ENCODE results near the gene PPP1CB. TPM values are rescaled to one million over a fixed set of nuclear protein-coding genes. Genes with fewer than 3 reads are reported as not detected.

Gene PPP1CB
- total and polyA plus RNA-seq, 10 of the 15 experiments (the other 5 are each of a cell fraction or from before 2014, with no cell fraction given): 37.5 to 176 (median 84.9) TPM

DNA sequence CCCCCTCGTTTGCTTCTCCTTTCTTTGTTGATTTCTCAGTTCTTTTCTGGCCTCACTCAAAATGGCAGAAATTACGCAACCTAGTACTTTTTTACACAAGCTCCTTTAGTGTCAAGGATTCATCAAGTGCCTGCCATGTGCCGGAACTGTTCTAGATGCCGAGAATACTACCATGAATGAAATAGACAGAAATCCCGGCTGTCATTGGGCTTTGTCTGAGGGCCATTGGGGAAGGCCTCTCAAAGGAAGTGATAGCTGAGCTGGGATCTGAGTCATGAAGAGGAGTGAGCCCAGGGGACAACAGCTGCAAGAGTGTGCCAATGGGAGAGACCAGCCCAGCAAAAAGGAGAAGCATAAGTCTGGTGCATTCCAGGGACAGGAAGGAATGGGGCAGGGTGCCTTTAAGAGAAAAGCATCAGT, 34.3 kb upstream of the PPP1CB start:
- Histone ChIP-seq H3K4me2 (ENCODE audit: control insufficient read depth, insufficient read depth) (no peak overlapping the region), H3K4me1 (ENCODE audit: control insufficient read depth, insufficient read depth, low read length) (peaks cover 2% of the 10 kb centered on the region; the same call in 1 of the 2 replicates), H3K36me3 (ENCODE audit: control insufficient read depth in 2 of 2, insufficient read depth in 2 of 2, low read length in 1 of 2) (no peaks in the 10 kb centered on the region), H2AFZ (ENCODE audit: control insufficient read depth, low read depth, low read length) (peak overlapping the region; percentile 51), H3K27me3 (replicated peaks in 1 of 2; ENCODE audit: control insufficient read depth in 2 of 2, insufficient read depth in 2 of 2, low read length in 1 of 2) (no peaks in the 10 kb centered on the region), H4K20me1 (ENCODE audit: control insufficient read depth, insufficient read depth) (no peaks in the 10 kb centered on the region), H3K27ac (ENCODE audit: control insufficient read depth, insufficient read depth) (no peak overlapping the region), H3K9me3 (replicated peaks; ENCODE audit: control insufficient read depth, insufficient read depth, low read length) (no peaks in the 10 kb centered on the region), H3K79me2 (ENCODE audit: control insufficient read depth, insufficient read depth, low read length) (no peaks in the 10 kb centered on the region), H3K4me3 (no peak overlapping the region), H3K9ac (ENCODE audit: control insufficient read depth, insufficient read depth, low read length) (no peak overlapping the region)
- intact Hi-C loops (cut with micrococcal nuclease; ENCODE audit: unreplicated experiment): no loop called here
- ChIA-PET RAD21 (ENCODE audit: unreplicated experiment) (no interaction called here), POLR2A (no interaction called here), SMC1A (ENCODE audit: uncharacterized antibody, unreplicated experiment) (interaction anchor here (0.6 to 1.3 kb wide), 2 partner anchors 106 to 123 kb away, joined by 3 to 6 read pairs; no protein-coding TSS in a partner anchor), CTCF (interaction anchor here (0.7 kb wide), 1 partner anchor 594 kb away, joined by 4 read pairs; no protein-coding TSS in a partner anchor)
- TF ChIP-seq KAT2A (conservative IDR thresholded peaks at IDR 0.05; ENCODE audit: control insufficient read depth, low read depth, low read length) (no peak), EED (IDR thresholded peaks at IDR 0.05; ENCODE audit: low read depth) (peak; percentile 53; the same call in 1 of the 2 replicates)
- 75% methylated on average over 5 of the region's 5 CpGs for WGBS (ENCODE audit: insufficient coverage, insufficient replicate concordance, low lambda C conversion rate, missing lambda C conversion rate)
- in situ Hi-C loops (cut with MboI): no loop called here
- no peak for FAIRE-seq
- no peak for DNase-seq (ENCODE audit: low read depth, low spot score)
- no peak for ATAC-seq
- no TSS peak for BruUV-seq (replicated peaks)

DNA sequence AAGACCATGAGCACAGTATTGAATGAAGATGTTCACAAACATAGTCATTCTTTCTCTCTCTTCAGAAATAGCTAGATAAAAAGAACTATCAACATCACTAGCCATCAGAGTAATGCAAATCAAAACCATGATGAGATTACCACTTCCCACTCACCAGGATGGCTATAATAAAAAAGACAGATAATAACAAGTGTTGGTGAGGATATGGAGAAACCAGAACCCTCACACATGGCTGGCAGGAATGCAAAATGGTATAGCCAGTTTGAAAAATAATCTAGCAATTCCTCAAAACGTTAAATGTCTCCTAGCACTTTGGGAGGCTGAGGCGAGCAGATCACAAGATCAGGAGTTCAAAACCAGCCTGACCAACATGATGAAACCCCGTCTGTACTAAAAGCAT, 31.3 kb upstream of the PPP1CB start:
- H3K79me2 ChIP-seq (ENCODE audit: control insufficient read depth, insufficient read depth, low read length): no peaks in the 10 kb centered on the region
- no peak overlapping the region for H3K9ac ChIP-seq (ENCODE audit: control insufficient read depth, insufficient read depth, low read length)
- H3K4me1 ChIP-seq (ENCODE audit: control insufficient read depth, insufficient read depth, low read length): peaks cover 2% of the 10 kb centered on the region; the same call in 1 of the 2 replicates
- intact Hi-C loops (cut with micrococcal nuclease; ENCODE audit: unreplicated experiment) (no loop called here), in situ Hi-C loops (cut with MboI) (no loop called here)
- no peak overlapping the region for H3K4me3 ChIP-seq
- no peak overlapping the region for H3K27ac ChIP-seq (ENCODE audit: control insufficient read depth, insufficient read depth)
- DNase-seq (ENCODE audit: low read depth, low spot score) (no peak), FAIRE-seq (no peak), ATAC-seq (no peak)
- POLR2A ChIA-PET: no interaction called here
- SMC1A ChIA-PET (ENCODE audit: uncharacterized antibody, unreplicated experiment): interaction anchor here (1.5 to 1.6 kb wide), 2 partner anchors 15 to 126 kb away, joined by 3 to 5 read pairs; no protein-coding TSS in a partner anchor
- CTCF ChIA-PET: interaction anchor here (1.0 kb wide), 1 partner anchor 127 kb away, joined by 3 read pairs; no protein-coding TSS in a partner anchor
- TF ChIP-seq MYB (IDR thresholded peaks at IDR 0.05; ENCODE audit: borderline replicate concordance, low read depth, low read length): no peak
- TF ChIP-seq RB1 (IDR thresholded peaks at IDR 0.05; ENCODE audit: borderline replicate concordance): no peak
- TF ChIP-seq FOS (IDR thresholded peaks at IDR 0.05; ENCODE audit: borderline replicate concordance, extremely low read depth, insufficient read length): no peak
- no peak for TF ChIP-seq ZNF24 (IDR thresholded peaks at IDR 0.05)
- TF ChIP-seq ZBED1 (IDR thresholded peaks at IDR 0.05; ENCODE audit: borderline replicate concordance): no peak
- no peak for TF ChIP-seq SREBF1 (IDR thresholded peaks at IDR 0.05; ENCODE audit: low read length)
- no peak for TF ChIP-seq RBBP5 (conservative IDR thresholded peaks at IDR 0.05)
- TF ChIP-seq GABPA (IDR thresholded peaks at IDR 0.05; ENCODE audit: low read depth): no peak
- TF ChIP-seq, protein P1, sequence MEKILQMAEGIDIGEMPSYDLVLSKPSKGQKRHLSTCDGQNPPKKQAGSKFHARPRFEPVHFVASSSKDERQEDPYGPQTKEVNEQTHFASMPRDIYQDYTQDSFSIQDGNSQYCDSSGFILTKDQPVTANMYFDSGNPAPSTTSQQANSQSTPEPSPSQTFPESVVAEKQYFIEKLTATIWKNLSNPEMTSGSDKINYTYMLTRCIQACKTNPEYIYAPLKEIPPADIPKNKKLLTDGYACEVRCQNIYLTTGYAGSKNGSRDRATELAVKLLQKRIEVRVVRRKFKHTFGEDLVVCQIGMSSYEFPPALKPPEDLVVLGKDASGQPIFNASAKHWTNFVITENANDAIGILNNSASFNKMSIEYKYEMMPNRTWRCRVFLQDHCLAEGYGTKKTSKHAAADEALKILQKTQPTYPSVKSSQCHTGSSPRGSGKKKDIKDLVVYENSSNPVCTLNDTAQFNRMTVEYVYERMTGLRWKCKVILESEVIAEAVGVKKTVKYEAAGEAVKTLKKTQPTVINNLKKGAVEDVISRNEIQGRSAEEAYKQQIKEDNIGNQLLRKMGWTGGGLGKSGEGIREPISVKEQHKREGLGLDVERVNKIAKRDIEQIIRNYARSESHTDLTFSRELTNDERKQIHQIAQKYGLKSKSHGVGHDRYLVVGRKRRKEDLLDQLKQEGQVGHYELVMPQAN (conservative IDR thresholded peaks at IDR 0.05): no peak
- TF ChIP-seq, protein P2, sequence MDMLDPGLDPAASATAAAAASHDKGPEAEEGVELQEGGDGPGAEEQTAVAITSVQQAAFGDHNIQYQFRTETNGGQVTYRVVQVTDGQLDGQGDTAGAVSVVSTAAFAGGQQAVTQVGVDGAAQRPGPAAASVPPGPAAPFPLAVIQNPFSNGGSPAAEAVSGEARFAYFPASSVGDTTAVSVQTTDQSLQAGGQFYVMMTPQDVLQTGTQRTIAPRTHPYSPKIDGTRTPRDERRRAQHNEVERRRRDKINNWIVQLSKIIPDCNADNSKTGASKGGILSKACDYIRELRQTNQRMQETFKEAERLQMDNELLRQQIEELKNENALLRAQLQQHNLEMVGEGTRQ (IDR thresholded peaks at IDR 0.05; ENCODE audit: borderline replicate concordance, low read depth, low read length): no peak
- no peak for TF ChIP-seq SP1 (IDR thresholded peaks at IDR 0.05; ENCODE audit: low read depth, low read length)
- TF ChIP-seq ZSCAN29 (IDR thresholded peaks at IDR 0.05): no peak
- H3K9me3 ChIP-seq (replicated peaks; ENCODE audit: control insufficient read depth, insufficient read depth, low read length): no peaks in the 10 kb centered on the region
- H3K4me2 ChIP-seq (ENCODE audit: control insufficient read depth, insufficient read depth): no peak overlapping the region
- H2AFZ ChIP-seq (ENCODE audit: control insufficient read depth, low read depth, low read length): no peak overlapping the region
- 28% methylated on average over 3 of the region's 3 CpGs for WGBS (ENCODE audit: insufficient coverage, insufficient replicate concordance, low lambda C conversion rate, missing lambda C conversion rate)
- no TSS peak for BruUV-seq (replicated peaks)
- H4K20me1 ChIP-seq (ENCODE audit: control insufficient read depth, insufficient read depth): no peaks in the 10 kb centered on the region
- H3K36me3 ChIP-seq (ENCODE audit: control insufficient read depth in 2 of 2, insufficient read depth in 2 of 2, low read length in 1 of 2): no peaks in the 10 kb centered on the region
- RAD21 ChIA-PET (ENCODE audit: unreplicated experiment): no interaction called here
- no peaks in the 10 kb centered on the region for H3K27me3 ChIP-seq (replicated peaks in 1 of 2; ENCODE audit: control insufficient read depth in 2 of 2, insufficient read depth in 2 of 2, low read length in 1 of 2)

Data from GM12878 (cell line).